RPMI7951 (cell line): Measurements from ENCODE around the gene LRRC15. TPM values are rescaled to one million over a fixed set of nuclear protein-coding genes. Genes with fewer than 3 reads are reported as not detected.

ENCODE experiments used
- DNase-seq: peaks from one replicate; pipeline ENCODE4 v3.0.0-alpha.2; 2012; ENCODE audit warnings: low read depth
- total RNA-seq: library from RNA; depleted of rRNA; stranded (reverse); fragments of >200 nt; shearing (Covaris generic); gene quantifications from 2 replicates; pipeline ENCODE4 v1.2.3, GENCODE V29; 2014

LRRC15 gene
- total RNA-seq, 1 experiment from 2014 or later, result 93.4 TPM

DNA sequence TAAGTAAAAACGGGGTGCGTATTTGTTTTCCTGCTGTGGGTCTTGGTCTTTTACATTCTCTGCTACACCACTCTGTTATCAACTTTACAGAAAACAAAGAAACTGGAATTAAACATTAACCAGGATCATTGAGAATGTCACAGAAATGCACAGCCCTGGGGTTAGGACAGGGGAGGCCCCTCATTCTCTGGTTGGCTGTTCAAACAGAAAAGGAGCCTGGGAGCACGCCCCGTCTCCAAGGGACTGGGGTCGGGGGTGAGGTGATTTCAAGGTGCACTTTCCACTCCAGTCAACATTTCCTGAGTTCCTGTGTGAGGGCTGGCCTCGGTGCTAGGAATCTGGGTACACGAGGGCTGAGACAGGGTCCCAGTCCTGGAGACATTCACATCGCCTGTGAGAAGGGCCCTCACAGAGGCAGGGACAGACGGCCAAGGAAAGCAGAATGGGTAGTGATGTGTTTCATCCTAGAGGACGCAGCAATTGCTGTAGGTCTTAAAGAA lies 48.7 kb downstream of the LRRC15 start:
- DNase-seq, result no peak

DNA sequence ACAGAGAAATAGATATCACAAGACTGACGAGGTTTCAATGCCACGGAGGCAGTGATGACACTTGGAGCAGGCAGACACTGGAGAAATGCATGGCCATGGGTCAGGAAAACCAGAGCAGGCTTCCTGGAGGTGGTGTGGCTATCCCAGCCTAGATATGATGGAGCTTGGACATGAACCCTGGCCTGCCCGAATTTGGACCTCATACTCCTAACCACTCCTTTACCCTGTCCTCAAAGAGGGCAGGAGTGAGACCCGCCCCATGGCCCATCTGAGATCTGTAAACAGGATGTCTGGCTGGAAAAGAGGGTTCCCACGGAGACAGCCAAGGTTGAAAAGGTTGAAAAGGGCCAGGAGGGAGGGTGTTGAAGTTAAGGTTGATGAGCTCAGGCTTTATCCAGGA lies 49.4 kb downstream of the LRRC15 start:
- DNase-seq, result no peak

GRCh38 chr3:194318511-194319161 lies 50.9 kb downstream of the LRRC15 start:
- peak; percentile 52 for DNase-seq

GRCh38 chr3:194316918-194317317 lies 52.6 kb downstream of the LRRC15 start:
- no peak for DNase-seq

DNA sequence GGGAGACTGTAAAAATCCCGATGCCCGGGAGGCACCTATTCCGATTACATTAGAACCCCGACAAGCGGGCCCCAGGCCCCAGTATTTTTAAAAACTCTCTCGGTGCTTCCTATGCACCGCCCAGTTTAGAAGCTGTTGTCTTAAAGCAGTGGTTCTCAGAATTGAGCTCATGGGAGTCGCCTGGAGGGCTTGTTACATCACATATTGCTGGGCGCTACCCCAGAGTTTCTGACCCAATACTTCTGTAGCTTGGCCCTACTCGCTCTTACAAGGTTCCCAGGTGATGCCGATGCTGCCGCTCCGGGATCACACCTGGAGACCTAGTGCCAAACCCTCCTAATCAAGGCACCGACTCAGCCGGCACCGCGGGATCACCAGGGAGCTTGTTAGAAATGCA lies 53.6 kb downstream of the LRRC15 start:
- DNase-seq, result peak; percentile 57

DNA sequence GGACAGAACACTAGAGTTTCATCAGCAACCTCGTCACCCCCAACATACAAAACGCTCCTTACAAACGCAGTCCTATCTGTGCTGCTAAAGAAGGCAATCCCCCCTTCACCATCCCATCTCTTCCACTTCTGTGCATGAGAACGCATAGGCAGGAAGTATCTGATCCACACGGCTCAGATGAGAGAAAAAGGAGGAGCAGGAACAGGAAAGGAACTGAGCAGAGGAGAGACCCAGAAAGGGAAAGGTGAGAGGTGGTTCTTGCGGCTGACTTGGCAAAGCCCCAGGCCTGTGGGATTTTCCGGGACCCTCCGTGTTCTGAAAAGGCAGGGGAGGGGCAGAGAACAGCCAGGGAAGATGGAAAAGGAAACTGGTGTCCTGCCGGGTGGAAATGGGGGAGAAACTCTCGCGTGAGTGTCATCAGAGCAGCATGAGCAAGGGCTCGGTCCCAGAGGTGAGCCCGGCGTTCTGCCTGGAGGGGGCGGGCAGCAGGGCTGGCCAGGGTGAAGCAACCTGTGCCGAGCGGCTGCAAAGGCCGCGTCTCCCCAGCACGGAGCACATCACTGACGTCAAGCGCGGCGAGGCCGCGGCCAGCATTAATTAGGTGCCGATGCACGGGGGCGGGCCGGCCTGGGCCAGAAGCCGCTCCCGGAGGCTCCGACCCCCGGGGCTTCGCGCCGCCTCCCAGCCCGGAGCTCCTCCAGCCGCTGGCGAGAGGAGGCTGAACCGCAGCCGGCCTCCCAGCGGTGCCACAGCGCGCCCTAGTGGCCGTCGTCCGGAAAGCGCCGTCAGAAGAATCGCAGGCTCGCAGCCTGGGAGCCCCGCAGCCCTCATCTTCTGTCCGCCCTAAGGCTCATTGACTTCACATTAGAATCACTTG lies 54.2 kb downstream of the LRRC15 start:
- DNase-seq, result peak; percentile 89

DNA sequence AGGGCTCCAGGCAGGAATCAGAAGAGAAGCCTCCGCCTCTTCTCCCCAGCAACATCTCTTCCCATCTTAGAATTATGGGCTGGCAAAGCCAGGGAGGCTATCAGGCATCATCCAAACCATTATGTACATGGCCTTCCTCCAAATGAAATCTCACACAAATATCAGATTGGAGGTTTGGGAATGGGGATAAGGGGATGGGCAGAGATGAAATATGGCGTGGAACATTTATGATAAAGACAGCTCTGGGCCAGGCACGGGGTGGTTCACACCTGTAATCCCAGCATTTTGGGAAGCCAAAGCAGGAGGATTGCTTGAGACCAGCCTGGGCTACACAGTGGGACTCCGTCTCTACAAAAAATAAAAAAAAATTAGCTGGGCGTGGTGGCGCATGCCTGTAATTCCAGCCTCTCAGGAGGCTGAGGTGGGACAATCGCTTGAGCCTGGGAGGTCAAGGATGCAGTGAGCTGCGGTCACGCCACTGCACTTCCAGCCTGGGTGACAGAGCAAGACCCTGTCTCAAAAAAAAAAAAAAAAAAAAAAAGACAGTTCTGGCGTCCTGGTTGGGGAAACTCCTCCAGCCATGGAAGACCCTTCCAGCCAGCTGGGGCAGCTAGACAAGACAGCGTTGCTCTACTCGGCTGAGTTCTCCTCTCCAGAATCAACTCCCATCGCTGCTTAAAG lies 55.0 kb downstream of the LRRC15 start:
- no peak for DNase-seq

GRCh38 chr3:194313560-194314387 lies 55.8 kb downstream of the LRRC15 start:
- no peak for DNase-seq

DNA sequence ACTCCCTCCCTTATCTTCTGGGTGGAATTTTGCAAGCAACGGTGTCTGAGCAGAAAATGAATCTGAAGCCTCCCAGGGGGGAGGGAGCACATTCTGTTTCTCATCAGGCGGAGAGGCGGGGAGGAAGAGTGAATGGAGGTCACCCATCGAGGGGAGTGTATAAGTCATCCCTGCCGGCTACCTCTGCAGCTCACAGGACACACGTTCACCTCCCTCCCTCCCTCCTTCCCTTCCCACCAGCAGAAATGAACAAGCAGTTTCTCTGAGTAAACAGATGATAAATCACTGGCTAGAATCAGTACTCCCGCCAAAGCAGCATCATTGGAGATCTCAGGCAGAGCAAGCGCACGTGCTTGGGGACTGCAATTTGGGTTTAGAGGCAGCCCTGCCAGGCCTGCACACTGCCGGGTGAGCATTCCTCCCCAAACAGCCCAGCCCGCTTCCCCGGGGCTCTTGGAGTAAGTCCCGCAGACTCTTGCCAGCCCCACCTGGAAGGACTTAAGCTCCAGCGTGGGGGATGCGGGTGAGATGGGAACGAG lies 56.7 kb downstream of the LRRC15 start:
- no peak for DNase-seq

DNA sequence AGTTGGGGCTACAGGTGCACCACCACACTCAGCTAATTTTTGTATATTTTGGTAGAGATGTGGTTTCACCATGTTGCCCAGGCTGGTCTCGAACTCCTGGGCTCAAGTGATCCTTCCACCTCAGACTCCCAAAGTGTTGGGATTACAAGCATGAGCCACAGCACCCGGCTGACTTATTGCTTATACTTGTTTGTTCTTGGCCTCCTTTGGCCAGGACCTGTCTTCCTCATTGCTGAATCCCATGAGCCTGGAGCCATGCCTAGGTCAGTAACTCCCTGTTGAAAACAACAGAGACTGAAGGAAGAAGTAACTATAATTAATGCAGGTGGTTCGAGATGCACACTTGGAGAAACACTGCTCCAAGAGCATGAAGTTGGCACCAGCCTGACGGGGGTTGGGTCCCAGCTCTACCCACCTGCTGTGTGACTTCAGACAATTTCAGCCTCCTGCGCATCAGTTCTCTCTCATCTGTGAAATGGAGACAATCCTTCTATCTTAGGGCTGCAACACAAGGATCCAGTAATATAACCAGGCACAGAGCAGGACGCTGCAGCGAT lies 57.3 kb downstream of the LRRC15 start:
- DNase-seq, result no peak

DNA sequence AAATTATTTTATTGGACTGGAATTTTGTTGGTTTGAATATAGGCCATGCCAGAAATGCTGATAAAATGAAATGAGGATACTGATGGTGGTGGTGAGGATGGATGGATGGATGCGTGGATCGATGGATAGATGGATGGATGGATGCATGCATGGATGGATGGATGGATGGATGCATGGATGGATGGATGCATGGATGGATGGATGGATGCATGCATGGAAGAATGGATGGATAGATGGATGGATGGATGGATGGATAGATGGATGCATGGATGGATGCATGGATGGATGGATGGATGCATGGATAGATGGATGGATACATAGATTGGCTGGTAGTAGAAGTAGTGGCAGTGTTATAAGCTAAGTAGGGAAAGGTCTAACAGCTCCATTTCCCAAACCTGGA lies 58.5 kb downstream of the LRRC15 start:
- DNase-seq, result no peak

- DNase-seq, result no peak
Observed at GRCh38 chr3:194310060-194310835, 59.3 kb downstream of the LRRC15 start.

DNA sequence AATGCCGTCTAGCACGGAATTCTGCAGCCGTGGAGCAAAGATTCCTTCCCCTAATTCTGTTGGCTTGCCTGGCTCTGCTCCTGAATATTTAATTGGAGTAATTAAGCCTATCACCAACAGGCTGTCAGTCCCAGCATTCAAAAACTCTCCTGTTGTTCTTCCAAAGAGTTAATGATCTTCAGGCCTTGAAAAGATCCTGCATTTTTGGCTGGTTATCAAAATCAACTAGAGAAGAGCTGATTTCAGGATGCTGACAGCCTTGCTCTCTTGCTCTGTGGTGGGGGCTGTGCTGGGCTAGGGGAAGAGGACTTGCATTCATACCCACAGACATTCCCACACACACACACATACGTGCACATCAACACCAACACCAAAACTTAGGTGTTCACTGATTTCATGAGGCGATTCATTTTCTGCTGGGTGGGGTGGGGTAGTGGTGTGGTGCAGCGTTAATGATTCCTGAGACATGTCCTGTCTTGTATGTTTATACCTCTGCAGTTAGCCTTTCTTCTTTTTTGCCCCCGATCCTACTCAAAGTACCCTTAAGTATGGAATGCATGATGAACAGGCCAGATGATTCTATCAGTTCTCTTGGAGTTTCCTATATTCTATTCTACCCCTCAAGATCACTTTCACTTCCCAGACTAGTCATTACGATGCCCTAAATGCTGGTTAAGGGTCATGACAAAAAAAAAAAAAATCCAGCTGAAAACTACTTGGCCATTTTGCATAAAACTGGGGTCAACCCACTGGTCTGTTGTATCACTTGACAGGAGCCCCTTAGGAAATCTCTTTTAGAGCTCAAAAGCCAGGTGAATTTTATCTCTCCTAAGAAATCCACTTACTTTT lies 60.7 kb downstream of the LRRC15 start:
- no peak for DNase-seq

GRCh38 chr3:194307849-194308248 lies 61.7 kb downstream of the LRRC15 start:
- no peak for DNase-seq

DNA sequence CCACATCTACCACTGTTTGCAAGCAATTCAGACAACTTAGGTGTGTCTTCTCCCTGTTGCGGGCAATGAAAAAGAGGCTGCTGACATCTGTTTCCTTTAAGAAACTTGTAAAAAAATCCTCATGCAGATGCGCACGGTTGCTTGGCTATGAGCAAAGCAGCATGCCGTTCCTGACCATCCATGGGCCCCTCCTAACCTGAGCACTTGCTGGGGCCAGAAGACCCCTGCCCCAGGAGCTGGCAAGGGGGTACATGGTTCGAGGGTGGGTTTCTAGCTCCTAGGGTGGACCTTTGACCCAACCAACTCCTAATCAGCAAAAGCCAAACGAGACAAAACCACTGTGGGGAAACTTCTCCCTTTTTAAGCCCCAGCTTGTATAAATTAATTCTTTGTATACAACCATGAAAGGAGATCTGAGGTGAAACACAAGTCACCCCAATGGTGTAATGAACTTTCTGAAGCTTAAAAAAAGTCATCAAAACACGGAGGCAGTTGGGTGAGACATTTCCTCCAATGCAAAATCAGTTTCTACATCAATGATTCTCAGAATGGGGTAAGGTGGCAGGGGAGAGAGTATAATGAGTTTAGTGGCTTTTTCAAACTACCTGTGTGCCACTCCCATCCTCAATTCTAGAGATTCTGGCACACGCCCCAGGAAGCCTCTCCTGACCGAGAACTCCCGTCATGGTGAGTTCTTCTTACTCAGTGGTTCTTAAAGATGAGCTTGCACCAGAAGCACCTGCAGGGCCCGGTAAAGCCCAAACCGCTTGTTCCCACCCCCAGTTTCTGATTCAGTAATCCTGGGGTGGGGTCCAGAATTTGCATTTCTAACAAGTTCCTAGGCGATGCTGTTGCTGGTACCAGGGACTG lies 62.5 kb downstream of the LRRC15 start:
- no peak for DNase-seq

- no peak for DNase-seq
Observed at GRCh38 chr3:194306109-194306686, 63.3 kb downstream of the LRRC15 start.

DNA sequence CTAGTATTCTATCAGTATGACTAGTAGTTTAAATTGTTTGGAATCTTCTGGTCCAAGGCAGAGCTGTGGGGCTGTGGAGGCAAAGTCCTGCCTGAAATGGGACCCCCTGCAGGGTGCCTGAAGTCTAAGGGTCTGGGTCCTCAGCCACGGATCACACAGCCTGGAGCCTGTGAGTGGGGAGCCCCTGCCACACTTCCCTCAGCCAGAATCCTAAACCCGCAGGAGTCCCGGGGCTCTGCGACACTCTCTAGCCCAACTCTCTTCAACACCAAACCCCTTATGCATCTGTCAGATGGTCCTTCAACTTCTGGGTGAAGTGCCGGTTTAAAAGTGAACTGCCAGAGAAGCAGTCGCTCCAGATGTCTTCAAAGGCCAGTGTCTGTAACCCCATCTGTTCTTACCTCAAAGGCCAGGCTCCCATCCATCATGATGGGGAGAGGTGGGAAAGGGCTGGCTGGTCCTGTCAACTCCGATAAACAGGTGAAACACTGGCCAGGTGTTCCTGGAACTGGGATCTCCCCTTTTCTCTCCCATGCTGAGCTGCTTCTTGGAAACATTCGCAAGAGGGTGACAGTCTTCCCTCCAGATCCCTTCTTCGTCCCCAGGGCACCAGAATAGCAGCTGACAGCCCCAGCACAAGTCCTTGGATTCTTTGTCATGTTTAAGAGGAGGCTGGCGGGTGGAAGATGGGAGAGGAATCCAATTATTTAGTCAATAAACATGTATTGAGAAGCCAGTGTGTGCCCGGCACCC lies 64.0 kb downstream of the LRRC15 start:
- DNase-seq, result no peak
